Aorta (tissue), 5 donors: Measurements from ENCODE around the gene KCMF1. TPM values are rescaled to one million over a fixed set of nuclear protein-coding genes. Genes with fewer than 3 reads are reported as not detected.

Experiments used
- ATAC-seq: fragments of 200-7000 bp; cut with Tn5 transposase; one replicate; pipeline ENCODE4 v1.9.1; 2022; ENCODE audit warnings: moderate library complexity; ENCODE audit not compliant: low FRiP score
- DNase-seq, 2 donors: peaks; one replicate each; pipeline ENCODE4 v3.0.0-alpha.2; 2020
- H3K27ac ChIP-seq, 2 donors: one replicate each; pipeline ENCODE4 v1.5.1; 2013; ENCODE audit warnings: low read length in 2 of 2, mild to moderate bottlenecking in 2 of 2, moderate library complexity in 2 of 2, control low read depth in 1 of 2, inconsistent platforms in 1 of 2, low read depth in 1 of 2
- H3K27me3 ChIP-seq, 2 donors: one replicate each; pipeline ENCODE4 v1.6.1; 2013; ENCODE audit warnings: control low read depth in 1 of 2, low read length in 1 of 2, mild to moderate bottlenecking in 1 of 2, moderate library complexity in 1 of 2; ENCODE audit not compliant: insufficient read depth in 2 of 2, control insufficient read depth in 1 of 2
- H3K36me3 ChIP-seq, 2 donors: one replicate each; pipeline ENCODE4 v1.6.1; 2013; ENCODE audit warnings: control low read depth in 1 of 2, low read length in 1 of 2, mild to moderate bottlenecking in 1 of 2; ENCODE audit not compliant: insufficient read depth in 2 of 2, control insufficient read depth in 1 of 2
- H3K4me1 ChIP-seq, 2 donors: one replicate each; pipeline ENCODE4 v1.6.1; 2013; ENCODE audit warnings: low read length in 2 of 2, control low read depth in 1 of 2, mild to moderate bottlenecking in 1 of 2, moderate library complexity in 1 of 2; ENCODE audit not compliant: insufficient read depth in 2 of 2, control insufficient read depth in 1 of 2
- H3K4me3 ChIP-seq, 2 donors: one replicate each; pipeline ENCODE4 v1.5.1; 2013; ENCODE audit warnings: low read length in 2 of 2, control low read depth in 1 of 2, mild to moderate bottlenecking in 1 of 2
- H3K9me3 ChIP-seq: one replicate; pipeline ENCODE4 v1.6.1; 2013; ENCODE audit warnings: mild to moderate bottlenecking, low read length; ENCODE audit not compliant: control insufficient read depth
- WGBS, 2 donors: extraction: QIAGEN DNeasy Blood & Tissue Kit; methylation state at CpG; one replicate each; pipeline ENCODE4 v1.1.7; 2013; 5-methylcytosine and 5-hydroxymethylcytosine counted together
- intact Hi-C, 2 donors: fragments of 100-400 bp; cut with DNase I; formaldehyde crosslinking; loops; one replicate each; pipeline versions ENCODE4 v1.14.2 to v1.15.0; 2022
- polyA plus RNA-seq, 2 donors: library from polyadenylated mRNA; stranded (reverse); fragments of 200-250 nt; gene quantifications; one replicate each; pipeline ENCODE4 v1.2.3, GENCODE V29; 2013
- total RNA-seq, 2 donors: library from RNA; stranded (reverse); fragmentation: NEBNext Ultra II Directional; extraction: Animal tissue kit (Norgen Biotek cat#: 25700); gene quantifications; one replicate each; pipeline ENCODE4 v1.2.1, GENCODE V29; 2021
- donor health status: healthy with polysubstance abuse.
- donor health status: Bipolar disorder and iron deficiency.
- donor health status: DM: no; HTN: no; CAD: no.
- donor health status: DM: no; HTN: no; CAD: no.
- donor health status: DM: yes; HTN: yes; CAD: no.

KCMF1 gene
- total and polyA plus RNA-seq, 4 donors: 37.2 to 66.7 (median 50.7) TPM

GRCh38 chr2:85106489-85107180 lies 135.7 kb downstream of the KCMF1 start:
- H3K36me3 ChIP-seq: no peaks in the 10 kb centered on the region
- WGBS, 2 donors: 42 to 46% methylated on average over 8 of the region's 8 CpGs
- no peak overlapping the region for H3K4me3 ChIP-seq
- no peaks in the 10 kb centered on the region for H3K9me3 ChIP-seq
- intact Hi-C loops: no loop called here
- H3K27ac ChIP-seq: no peak overlapping the region
- ATAC-seq (no peak), DNase-seq (no peak)
- no peaks in the 10 kb centered on the region for H3K27me3 ChIP-seq
- no peaks in the 10 kb centered on the region for H3K4me1 ChIP-seq

Other genes starting within 250 kb of the KCMF1 start
- 1 to 10 TPM; 1.1 to 2.2 TPM for gene TRABD2A, start 90.1 kb upstream of the KCMF1 start, total RNA-seq
- 1 to 10 TPM in 1 of 2 donors, under 1 TPM in 1; 0.23 to 1.4 TPM for gene TRABD2A, start 90.1 kb upstream of the KCMF1 start, polyA plus RNA-seq
- gene TMSB10, start 65.5 kb upstream of the KCMF1 start, total RNA-seq: 1,000 to 10,000 TPM in 1 of 2 donors, 100 to 1,000 TPM in 1; 876 to 1,016 TPM
- 1,000 to 10,000 TPM; 1,527 to 2,217 TPM for gene TMSB10, start 65.5 kb upstream of the KCMF1 start, polyA plus RNA-seq
- gene TCF7L1, start 162.2 kb downstream of the KCMF1 start, total RNA-seq: 10 to 100 TPM; 35.7 to 39.5 TPM
- gene TCF7L1, start 162.2 kb downstream of the KCMF1 start, polyA plus RNA-seq: 10 to 100 TPM; 14.1 to 27.9 TPM